ENCODE results near the gene GPR45.
"Not testable (repeated sequence)": the region's sequence is repeated elsewhere in the genome, so short reads cannot be mapped to it uniquely, and the experiment has no call there.

The GPR45 gene, protein sequence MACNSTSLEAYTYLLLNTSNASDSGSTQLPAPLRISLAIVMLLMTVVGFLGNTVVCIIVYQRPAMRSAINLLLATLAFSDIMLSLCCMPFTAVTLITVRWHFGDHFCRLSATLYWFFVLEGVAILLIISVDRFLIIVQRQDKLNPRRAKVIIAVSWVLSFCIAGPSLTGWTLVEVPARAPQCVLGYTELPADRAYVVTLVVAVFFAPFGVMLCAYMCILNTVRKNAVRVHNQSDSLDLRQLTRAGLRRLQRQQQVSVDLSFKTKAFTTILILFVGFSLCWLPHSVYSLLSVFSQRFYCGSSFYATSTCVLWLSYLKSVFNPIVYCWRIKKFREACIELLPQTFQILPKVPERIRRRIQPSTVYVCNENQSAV

DNA sequence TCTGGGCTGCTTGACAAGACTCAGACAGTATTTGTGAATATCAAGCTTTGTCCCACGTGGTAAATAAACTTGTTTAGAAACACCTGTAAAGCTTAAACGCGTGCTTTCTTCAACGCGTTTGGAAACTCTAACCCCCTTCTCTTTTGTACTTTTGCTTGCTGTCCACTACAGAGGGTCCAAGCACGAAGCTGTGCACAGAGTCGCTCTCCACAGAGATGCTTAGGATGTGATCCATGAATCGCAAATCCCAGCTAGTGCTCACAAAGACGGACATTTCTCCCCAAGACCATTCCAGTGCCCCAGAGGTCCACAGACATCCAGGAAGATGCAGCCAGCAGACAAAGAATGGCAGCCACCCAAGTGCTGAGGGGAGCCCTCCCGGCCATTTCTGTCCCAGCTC, at the start of gene GPR45:
GPR45 (plus strand) TSS at position 301 of the 400 bp plus-strand sequence. CDS start 116 bp downstream, outside the sequence.
- no peak for DNase-seq

DNA sequence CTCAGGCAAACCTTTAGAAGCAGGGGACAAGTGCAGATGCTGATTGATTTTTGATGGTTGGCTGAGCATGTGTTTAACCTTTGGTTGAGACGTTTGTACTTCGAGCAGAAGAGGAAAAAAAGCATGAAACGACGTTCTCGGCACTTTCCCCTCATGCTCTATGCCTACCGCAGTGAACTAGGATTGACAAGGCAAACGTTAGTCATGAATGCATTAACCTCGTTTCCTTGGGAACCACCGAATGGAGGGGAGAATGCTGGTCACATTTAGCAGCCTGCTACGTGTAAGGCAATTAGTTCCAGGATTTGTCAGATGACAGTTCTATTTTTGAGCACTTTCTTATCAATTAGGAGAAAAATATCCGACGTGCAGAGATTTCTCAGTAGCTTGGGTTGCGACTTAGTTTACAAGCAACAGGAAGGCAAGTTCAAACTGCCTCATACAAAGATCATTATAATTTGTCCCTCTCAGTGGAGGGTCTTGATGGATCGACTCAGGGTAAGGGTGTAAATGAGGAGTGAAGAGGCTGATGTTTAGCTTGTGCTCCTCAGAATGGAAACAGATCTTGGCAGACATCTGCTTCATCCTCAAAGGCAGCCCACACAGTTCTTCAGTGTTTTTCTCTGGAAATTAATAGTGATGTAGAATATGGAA, 47.4 kb upstream of the GPR45 start:
- DNase-seq, result no peak

DNA sequence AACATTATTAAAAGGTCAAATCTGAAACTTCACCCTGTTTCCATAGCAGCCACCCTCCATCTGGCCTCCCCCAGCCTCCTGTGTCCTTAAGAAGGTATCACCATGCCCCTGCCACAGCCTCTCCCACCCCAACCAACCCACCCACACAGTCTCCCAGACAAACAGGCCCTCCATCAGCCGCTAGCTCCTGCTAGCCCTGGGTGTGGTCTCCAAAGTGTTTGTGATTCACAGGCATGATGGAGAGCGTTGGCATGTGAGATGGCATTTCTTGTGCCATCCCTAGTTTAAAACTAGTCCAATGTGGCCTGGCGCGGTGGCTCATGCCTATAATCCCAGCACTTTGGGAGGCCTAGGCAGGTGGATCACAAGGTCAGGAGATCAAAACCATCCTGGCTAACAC, 44.9 kb upstream of the GPR45 start:
- DNase-seq, result no peak

DNA sequence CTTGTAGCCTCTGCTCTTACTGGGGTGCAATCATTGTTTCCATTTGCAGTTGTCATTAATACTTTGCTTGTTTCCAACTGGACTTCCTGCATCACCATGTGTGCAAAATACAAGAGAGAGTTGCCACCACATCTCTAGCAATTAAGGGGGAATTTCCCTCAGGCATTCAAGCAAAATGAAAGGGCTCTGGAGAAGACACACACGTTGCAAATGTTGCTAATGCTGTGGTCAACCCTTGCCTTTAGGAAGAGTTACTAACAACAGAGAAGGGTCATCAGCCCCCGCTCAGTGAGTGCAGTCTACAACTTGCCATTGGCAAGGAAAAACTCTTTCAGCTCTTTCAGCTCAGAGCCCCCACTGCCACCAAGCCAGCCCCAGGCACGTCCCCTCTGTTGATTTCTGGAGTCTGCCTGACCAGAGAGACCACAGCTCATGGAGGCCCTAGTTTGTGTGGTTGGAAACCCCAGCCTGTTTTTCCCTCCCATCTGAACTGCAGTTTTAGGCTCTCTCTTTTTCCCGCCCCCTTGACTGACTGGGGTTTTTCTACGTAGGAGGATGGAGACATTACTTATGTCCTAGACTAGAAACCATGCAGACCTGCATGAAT, 25.9 kb upstream of the GPR45 start:
- DNase-seq, result no peak

DNA sequence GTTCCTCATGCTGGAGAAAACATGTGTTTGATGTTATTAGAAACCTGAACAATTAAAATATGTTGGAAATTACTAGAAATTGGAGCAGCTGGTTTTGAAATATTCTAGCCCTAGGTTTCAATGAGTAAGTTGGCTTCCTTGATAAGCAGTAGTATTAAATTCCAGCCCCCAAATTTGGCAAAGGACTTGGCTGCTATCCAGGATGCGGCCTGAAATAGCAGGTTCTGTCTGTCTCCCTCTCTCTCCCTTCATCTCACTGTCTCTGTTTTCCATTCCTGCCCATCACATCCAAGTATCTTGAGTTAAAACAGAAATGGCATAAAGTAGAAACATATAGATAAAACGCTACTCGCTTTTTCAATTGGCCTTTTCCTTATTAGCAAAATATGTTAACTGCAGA, 20.9 kb upstream of the GPR45 start:
- no peak for DNase-seq

DNA sequence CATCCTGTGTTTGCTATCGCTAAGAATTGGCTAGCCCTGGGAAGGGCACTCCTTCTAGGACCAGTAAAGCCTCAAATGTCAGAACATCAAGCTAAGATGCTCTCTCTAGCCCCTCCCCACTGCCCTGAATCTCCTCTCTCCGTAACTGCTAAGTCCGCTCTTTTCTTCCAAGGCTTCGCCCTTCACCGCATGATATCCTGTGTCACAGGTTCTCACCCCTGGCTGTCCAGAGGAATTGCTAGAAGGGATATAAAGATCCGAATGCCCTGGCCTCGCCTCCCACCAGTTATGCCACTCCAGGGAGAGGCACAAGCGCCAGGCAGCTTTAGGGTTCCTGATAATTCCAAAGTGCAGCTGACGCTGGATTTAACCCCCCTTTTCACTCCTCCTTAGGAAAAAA, 17.1 kb upstream of the GPR45 start:
- no peak for DNase-seq

DNA sequence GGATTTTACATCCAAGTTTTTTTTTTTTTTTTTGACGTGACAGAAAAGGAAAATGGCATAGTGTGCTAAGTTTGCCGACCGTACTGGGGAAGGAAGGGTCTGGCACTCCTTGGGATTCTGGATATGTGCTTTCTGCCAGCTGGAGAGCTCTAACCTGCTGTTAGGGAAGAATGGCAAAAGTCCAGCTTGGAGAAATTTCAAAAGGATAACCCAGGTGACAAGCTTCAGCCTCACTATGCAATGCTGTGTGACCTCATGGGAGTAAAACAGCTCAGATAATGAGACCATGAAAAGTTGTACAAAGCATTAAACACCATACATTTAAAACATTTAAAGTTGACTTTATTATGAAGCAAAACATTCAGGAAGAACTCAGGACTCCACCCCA, 10.3 kb upstream of the GPR45 start:
- DNase-seq, result no peak

DNA sequence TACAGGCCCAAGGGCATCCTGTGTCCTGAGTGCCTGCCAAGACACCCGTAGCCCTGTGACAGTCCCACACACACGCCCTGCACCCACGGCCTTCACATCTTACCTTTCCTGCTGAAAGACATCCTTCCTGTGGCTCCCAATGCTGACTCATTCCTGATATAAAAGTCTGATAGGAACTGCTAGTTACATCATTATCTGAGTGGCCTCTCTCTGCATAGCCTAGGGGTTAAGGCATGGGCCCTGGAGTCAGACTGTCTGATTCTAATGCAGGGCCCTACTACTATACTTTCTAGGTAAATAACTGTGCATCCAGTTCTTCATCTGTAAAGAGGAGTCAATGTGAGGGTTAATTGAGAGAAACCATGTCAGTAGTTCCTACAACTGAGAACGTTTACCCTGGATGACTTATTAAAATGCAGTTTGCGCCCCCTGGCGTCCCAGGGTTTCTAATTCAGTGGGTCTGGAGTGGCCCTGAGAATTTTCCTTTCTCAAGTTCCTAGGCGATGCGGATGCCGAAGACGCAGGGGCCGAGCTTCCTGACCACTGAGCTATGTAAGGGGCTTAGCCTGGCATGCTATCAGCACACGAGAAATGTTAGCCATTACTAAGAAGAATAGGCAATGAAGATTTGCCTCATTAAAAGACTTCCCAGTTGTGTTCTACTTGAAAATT, 6.0 kb upstream of the GPR45 start:
- peak; percentile 92 for DNase-seq

DNA sequence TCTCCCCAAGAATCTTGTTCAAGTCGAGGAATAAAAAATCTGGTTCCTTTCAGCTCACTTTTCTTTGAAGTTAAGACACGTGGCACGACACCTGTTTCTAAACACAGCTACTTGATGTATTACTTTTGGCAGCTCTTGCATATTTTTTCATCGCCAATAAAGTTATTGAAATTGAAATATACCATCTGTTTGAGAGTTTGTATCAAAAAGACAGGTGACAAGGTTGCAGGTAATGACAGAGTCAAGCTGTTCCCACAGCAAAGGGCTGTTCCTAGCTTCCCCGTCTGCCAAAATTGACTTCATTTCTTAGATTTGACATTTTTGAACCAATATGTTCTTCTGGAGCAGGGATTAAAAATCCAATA, 5.5 kb upstream of the GPR45 start:
- no peak for DNase-seq

DNA sequence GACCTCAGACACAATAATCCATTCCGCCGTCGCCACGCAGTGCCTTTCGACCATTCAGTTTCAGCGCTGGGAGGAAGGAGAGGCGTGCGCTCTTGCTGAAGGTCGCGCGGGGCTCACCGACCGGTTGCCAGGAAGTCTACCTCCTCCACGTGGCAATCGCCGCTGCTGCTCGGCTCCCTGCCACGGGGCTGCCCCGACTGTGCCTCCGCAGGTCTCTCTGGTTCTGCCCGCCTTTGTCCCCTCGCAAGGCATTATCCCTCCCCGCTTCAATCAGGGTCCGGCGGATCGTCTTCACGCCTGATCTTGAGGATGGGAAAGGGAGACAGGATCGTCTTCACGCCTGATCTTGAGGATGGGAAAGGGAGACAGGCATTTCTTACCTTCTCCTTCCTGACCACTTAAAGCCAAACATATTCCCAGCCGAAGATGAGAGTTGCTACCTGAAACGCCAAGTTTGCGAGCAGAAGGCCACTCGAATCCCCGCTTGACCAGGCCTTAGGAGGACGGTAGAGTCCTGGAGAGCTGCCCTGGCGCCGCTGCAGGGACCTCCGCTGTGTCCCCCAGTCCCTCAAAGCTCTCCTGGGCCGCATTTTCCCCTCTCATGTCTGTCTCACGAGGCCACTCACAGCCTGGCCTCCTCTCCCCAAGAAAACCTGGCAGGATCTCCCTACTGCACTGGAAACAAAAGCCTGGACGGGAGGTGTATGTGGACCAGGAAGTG, 4.3 kb upstream of the GPR45 start:
- no peak for DNase-seq

DNA sequence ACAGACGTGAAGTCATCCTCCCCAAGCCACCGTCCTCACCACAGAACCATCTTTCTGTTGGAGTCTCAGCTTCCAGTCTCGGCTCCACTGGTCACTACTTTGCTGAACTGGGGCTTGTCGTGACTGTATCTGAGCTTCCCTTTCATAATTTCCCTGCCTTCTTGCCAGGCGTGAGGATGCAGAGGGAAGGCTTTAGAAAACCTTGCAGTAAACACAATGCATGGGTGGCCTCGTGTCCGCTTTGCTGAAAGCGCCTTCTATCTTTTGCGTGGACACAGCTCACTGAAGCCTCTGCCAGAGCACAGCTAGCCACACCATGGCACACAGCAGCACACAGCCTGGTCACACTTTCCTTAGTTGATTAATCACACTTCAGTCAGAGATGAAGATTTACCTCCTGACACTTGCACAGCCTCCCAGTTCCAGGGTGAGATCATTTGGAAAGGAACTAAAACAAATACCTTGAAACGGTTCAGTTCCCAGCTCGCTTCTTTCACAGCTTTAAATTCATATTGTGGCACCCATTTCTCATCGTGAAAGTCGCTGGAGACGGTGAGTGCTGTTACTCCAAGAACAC, 2.8 kb upstream of the GPR45 start:
- DNase-seq, result no peak

DNA sequence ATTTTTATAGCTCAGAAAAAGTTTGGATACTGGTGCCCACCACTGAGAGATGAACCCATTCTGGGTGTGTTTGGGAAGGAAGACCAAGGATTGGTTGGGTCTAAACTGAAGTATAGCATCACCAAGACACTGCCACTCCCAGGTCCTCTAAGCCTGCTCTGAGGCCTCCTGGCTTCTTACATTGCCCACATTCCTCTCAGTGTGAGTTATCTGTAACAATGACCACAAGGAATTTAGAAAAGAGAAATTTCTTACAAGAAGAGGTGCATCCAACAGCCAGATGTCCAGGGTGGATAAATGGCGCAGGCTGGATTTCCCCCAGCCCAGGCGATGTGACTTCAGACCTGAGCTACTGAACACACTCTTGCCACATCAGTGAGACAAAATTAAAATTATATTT, 1.6 kb upstream of the GPR45 start:
- DNase-seq, result no peak

DNA sequence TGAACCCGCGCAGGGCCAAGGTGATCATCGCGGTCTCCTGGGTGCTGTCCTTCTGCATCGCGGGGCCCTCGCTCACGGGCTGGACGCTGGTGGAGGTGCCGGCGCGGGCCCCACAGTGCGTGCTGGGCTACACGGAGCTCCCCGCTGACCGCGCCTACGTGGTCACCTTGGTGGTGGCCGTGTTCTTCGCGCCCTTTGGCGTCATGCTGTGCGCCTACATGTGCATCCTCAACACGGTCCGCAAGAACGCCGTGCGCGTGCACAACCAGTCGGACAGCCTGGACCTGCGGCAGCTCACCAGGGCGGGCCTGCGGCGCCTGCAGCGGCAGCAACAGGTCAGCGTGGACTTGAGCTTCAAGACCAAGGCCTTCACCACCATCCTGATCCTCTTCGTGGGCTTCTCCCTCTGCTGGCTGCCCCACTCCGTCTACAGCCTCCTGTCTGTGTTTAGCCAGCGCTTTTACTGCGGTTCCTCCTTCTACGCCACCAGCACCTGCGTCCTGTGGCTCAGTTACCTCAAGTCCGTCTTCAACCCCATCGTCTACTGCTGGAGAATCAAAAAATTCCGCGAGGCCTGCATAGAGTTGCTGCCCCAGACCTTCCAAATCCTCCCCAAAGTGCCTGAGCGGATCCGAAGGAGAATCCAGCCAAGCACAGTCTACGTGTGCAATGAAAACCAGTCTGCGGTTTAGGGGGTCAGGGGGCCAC, 897 bp downstream of the GPR45 start:
- DNase-seq, result no peak

DNA sequence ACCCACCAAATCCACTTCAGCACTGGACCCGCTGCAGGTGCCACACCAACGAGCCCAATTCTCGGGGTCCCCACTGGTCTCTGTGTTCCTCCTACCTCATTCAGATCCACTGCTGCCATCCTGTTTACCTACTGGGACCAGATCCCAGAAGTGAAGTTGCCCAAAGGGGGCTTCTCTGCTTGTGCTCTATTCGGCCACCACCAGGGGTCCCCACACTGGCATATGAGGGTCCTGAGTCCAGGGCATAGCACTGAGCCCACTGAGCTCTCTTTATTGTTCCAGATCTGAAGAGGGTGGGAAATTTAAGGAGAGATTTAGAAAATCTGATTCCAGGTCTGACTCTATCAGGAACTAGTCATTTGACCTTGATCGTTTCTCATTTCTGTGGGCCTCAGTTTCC, 2.4 kb downstream of the GPR45 start:
- DNase-seq, result peak; percentile 54

DNA sequence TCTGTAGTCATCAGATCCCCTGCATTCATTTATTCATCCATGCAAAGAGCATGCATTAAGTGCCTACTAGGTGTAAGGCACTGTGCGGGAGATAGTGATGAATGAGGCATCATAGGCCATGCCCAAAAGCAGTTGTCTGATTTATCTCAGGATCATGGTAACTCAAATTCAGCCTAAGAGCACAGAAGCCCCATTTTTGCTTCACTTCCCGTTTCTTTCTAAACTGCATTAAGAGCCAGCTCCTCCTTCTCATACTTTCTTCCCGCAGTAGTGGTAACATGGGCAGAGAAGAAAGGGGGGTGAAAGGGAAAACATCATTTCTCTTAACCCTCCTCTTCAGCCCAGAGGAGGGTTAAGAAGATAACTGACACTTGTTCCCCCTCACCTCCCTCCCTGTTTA, 2.9 kb downstream of the GPR45 start:
- DNase-seq, result no peak

DNA sequence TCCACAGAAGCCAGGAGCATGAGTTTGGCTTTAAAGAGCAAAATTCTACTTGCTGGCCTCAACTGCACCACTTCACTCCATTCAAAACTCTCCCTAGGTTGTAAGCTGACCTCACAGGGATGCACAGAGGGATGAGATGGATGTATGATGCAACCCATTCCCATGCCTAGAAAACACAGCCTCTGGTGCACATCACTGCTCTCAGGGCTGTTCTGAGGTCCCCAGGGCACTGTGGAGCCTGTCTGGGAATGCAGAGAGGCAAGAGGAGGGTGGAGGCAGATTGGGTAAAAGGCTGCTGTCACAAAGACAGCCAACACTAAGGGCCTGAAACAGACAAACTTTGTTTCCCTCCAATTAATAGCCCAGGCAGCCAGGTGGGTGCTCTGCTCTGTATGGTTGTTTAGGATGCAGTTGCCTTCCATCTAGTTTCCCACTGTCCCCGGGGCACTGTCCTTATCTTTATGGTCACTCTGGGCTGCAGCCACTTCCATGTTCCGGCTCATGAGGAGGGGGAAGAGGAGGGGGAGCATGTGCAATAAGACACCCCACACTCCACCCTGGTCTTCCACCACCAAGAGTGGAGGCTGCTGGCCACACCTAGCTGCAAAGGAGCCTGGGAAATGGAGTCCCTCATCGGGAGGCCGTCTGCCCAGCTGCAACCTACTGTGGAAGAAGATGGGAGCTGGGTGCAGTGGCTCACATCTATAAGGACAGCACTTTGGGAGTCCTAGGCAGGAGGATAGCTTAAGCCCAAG, 7.0 kb downstream of the GPR45 start:
- DNase-seq, result no peak

DNA sequence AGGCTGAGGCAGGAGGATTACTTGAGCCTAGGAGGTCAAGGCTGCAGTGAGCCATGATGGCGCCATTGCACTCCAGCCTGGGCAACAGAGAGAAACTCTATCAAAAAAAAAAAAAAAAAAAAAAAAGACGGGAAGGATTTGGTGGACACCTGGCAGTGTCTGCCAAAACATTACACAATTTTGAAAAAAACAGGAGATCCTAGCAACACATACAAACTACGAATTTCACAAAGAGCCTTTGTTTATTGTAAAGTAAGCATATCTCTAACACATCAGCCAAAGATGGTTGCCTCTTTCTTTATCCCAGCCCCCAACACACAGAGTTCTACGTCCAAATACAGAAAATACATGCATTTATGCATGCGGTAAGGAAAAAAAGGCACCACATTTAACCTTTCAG, 7.6 kb downstream of the GPR45 start:
- no peak for DNase-seq

DNA sequence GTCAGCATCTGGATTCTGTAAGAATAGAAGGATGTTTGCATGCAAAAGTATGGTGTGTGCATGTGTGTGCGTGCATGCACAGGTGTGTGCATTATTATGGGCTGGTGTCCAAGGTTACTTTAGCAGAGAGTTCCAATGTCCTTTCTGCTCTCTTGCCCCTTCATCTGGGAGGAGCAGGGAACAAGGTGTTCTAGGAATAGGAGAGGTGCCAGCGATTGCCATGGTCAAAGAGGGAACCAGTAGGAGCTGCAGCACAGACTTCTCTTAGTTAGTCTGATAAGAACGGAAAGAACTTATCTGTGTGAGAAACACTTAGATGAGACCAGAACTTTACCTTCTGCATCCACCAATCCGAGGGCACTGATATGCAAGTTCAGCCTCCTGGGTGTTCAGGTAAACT, 8.3 kb downstream of the GPR45 start:
- no peak for DNase-seq

DNA sequence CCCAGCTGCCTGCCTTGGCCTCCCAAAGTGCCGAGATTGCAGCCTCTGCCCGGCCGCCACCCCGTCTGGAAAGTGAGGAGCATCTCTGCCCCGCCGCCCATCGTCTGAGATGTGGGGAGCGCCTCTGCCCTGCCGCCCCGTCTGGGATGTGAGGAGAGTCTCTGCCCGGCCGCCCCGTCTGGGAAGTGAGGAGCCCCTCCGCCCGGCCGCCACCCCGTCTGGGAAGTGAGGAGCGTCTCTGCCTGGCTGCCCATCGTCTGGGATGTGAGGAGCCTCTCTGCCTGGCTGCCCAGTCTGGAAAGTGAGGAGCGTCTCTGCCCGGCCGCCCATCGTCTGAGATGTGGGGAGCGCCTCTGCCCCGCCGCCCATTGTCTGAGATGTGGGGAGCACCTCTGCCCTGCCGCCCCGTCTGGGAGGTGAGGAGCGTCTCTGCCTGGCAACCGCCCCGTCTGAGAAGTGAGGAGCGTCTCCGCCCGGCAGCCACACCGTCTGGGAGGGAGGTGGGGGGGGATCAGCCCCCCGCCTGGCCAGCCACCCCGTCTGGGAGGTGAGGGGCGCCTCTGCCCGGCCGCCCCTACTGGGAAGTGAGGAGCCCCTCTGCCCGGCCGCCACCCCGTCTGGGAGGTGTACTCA, 9.6 kb downstream of the GPR45 start:
- DNase-seq, result not testable (repeated sequence)

DNA sequence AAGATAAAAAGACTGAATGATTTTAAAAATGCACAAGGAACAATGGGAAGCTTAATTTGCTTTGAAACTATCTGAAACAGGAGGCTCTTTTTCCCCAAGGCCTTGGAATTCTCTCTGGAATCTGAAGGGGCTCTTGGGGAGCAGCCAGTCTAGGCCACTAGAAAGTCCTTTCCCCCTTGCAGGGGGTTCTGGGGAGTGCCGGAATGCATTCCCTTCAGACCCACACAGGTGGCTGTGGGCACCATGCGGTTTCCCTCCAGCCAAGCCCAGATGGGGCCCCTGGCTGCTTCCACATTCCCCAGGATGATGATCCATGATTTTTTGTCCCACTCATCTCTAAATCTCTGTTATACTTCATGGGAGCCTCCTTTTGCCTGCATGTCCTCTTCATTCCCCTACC, 10.7 kb downstream of the GPR45 start:
- DNase-seq, result no peak
